Fibroblast of lung (primary cell): ENCODE data around the gene PTPN2. TPM values are rescaled to one million over a fixed set of nuclear protein-coding genes. Genes with fewer than 3 reads are reported as not detected.

Experiments used
- DNase-seq, 2 donors: peaks; one replicate each; pipeline versions ENCODE4 v3.0.0 to v3.0.0-alpha.2; 2010; ENCODE audit warnings: low read depth in 2 of 2
- H2AFZ ChIP-seq: 2 replicates; pipeline ENCODE4 v1.5.1; 2012; ENCODE audit warnings: low read length, control low read depth, inconsistent platforms
- H3K27ac ChIP-seq: 2 replicates; pipeline ENCODE4 v1.5.1; 2011; ENCODE audit warnings: low read length, control low read depth; ENCODE audit not compliant: insufficient read depth
- H3K27me3 ChIP-seq: 2 replicates; pipeline ENCODE4 v1.5.1; 2011; ENCODE audit warnings: mild to moderate bottlenecking, low read length; ENCODE audit not compliant: control insufficient read depth, insufficient read depth
- H3K36me3 ChIP-seq: 2 replicates; pipeline ENCODE4 v1.5.1; 2011; ENCODE audit warnings: low read length; ENCODE audit not compliant: control insufficient read depth, insufficient read depth
- H3K4me1 ChIP-seq: 2 replicates; pipeline ENCODE4 v1.5.1; 2011; ENCODE audit warnings: low read length; ENCODE audit not compliant: control insufficient read depth, insufficient read depth; ENCODE audit errors: extremely low read depth
- H3K4me2 ChIP-seq: 2 replicates; pipeline ENCODE4 v1.5.1; 2011; ENCODE audit warnings: low read length, control low read depth; ENCODE audit not compliant: insufficient read depth; ENCODE audit errors: extremely low read depth
- H3K4me3 ChIP-seq, 4 experiments: fragments of 200-600 bp in 1 of 4; sonication (generic) in 1 of 4; replicated peaks in 1 of 4; 2 replicates each; pipeline ENCODE4 v1.5.1; 2011 to 2016; ENCODE audit warnings: low read length in 4 of 4, low read depth in 3 of 4, mild to moderate bottlenecking in 3 of 4, control low read depth in 2 of 4, inconsistent platforms in 1 of 4, mixed read lengths in 1 of 4; ENCODE audit not compliant: insufficient read depth in 1 of 4; ENCODE audit errors: control extremely low read depth in 1 of 4
- H3K79me2 ChIP-seq: 2 replicates; pipeline ENCODE4 v1.5.1; 2012; ENCODE audit warnings: mild to moderate bottlenecking, low read length, inconsistent platforms; ENCODE audit not compliant: control insufficient read depth, insufficient read depth
- H3K9ac ChIP-seq: 2 replicates; pipeline ENCODE4 v1.5.1; 2011; ENCODE audit warnings: mild to moderate bottlenecking, low read length, control low read depth; ENCODE audit not compliant: insufficient read depth
- H3K9me3 ChIP-seq: 2 replicates; pipeline ENCODE4 v1.5.1; 2012; ENCODE audit warnings: low read depth, low read length; ENCODE audit not compliant: control insufficient read depth, insufficient read depth
- H4K20me1 ChIP-seq: 2 replicates; pipeline ENCODE4 v1.5.1; 2011; ENCODE audit warnings: low read length; ENCODE audit not compliant: control insufficient read depth, insufficient read depth; ENCODE audit errors: extremely low read depth
- EZH2 ChIP-seq: IDR thresholded peaks from 2 replicates; pipeline ENCODE4 v1.5.1; 2012; ENCODE audit warnings: low read length, control low read depth, mild to moderate bottlenecking; ENCODE audit errors: missing control alignments
- polyA plus RNA-seq, 2 donors: library from polyadenylated mRNA; depleted of rRNA in 1 of 2; stranded (reverse) in 1 of 2; unstranded in 1 of 2; fragments of >200 nt; gene quantifications; 2 replicates each; pipeline ENCODE4 v1.2.1, GENCODE V29; 2011 to 2012; ENCODE audit warnings: missing spikeins in 1 of 2
- total RNA-seq: library from RNA; depleted of rRNA; stranded (reverse); fragments of >200 nt; gene quantifications from 2 replicates; pipeline ENCODE4 v1.2.1, GENCODE V29; 2014
- TF ChIP-seq, protein P1 (sequence below), 2 donors: IDR thresholded peaks in 1 of 2; conservative IDR thresholded peaks in 1 of 2; 1 replicate in 1 of 2; 2 replicates in 1 of 2; pipeline ENCODE4 v1.5.1; 2011 to 2012; ENCODE audit warnings: low read length in 2 of 2, control low read depth in 1 of 2, inconsistent platforms in 1 of 2, low read depth in 1 of 2, mild to moderate bottlenecking in 1 of 2

Gene PTPN2
- total and polyA plus RNA-seq, 2 donors (not counting 1 experiment from before 2014, with no cell fraction given) = 23.6 to 23.7 TPM

DNA sequence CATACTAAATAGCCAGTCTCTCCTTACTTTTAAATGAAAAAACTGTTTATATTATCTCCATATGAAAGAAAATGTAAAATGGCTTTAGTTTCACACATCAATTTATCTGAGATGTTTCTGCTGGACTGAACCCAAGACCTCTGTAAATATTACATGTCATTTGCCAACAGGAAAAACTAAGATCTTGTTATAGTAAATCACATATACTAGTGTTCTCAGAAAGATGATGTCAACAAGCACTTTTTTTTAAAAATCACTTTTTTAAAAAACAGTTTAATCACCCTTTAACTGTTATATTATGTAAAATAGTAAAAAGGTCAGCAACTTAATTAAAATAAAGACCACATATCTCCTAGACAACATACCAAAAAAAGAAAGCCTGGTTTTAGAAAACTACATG, 46.3 kb downstream of the PTPN2 start:
- Histone ChIP-seq H3K27ac (peak overlapping the region; percentile 87), H3K4me1 (peaks cover 10% of the 10 kb centered on the region), H3K4me2 (peak overlapping the region; percentile 68), H2AFZ (no peak overlapping the region), H3K36me3 (no peaks in the 10 kb centered on the region), H3K27me3 (no peaks in the 10 kb centered on the region), H3K9me3 (no peaks in the 10 kb centered on the region), H4K20me1 (no peaks in the 10 kb centered on the region), H3K79me2 (peaks cover 3% of the 10 kb centered on the region), H3K4me3 (peak overlapping the region in 2 of 4 experiments; percentile 3 to 5), H3K9ac (no peak overlapping the region)
- peak; percentile 25 to 69 for DNase-seq
- TF ChIP-seq EZH2 = no peak
- TF ChIP-seq, protein P1, sequence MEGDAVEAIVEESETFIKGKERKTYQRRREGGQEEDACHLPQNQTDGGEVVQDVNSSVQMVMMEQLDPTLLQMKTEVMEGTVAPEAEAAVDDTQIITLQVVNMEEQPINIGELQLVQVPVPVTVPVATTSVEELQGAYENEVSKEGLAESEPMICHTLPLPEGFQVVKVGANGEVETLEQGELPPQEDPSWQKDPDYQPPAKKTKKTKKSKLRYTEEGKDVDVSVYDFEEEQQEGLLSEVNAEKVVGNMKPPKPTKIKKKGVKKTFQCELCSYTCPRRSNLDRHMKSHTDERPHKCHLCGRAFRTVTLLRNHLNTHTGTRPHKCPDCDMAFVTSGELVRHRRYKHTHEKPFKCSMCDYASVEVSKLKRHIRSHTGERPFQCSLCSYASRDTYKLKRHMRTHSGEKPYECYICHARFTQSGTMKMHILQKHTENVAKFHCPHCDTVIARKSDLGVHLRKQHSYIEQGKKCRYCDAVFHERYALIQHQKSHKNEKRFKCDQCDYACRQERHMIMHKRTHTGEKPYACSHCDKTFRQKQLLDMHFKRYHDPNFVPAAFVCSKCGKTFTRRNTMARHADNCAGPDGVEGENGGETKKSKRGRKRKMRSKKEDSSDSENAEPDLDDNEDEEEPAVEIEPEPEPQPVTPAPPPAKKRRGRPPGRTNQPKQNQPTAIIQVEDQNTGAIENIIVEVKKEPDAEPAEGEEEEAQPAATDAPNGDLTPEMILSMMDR (conservative IDR thresholded peaks at IDR 0.05 in 1 of 2, IDR thresholded peaks at IDR 0.05 in 1 of 2; ENCODE audit: low read depth in 1 of 2, low read length in 2 of 2) = no peak

DNA sequence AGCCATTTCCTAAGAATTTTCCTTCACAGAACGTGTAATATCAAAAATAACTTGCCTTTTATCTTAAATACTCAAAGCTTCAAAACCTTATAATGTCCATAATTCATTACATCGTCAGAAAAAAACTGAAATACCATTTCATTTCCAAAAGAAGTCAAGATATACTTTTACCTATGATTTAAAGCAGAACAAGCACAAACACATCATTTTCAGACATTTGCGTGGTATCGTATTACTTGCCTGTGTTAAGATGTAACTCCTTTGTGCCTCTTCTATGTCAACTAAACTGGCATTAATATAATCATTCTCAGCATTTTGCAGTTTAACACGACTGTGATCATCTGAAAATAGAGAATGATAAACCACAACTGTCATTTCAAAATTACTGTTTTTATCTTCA, 47.5 kb downstream of the PTPN2 start:
- DNase-seq = no peak
- peaks cover 1% of the 10 kb centered on the region for H3K79me2 ChIP-seq
- H3K27ac ChIP-seq = no peak overlapping the region

DNA sequence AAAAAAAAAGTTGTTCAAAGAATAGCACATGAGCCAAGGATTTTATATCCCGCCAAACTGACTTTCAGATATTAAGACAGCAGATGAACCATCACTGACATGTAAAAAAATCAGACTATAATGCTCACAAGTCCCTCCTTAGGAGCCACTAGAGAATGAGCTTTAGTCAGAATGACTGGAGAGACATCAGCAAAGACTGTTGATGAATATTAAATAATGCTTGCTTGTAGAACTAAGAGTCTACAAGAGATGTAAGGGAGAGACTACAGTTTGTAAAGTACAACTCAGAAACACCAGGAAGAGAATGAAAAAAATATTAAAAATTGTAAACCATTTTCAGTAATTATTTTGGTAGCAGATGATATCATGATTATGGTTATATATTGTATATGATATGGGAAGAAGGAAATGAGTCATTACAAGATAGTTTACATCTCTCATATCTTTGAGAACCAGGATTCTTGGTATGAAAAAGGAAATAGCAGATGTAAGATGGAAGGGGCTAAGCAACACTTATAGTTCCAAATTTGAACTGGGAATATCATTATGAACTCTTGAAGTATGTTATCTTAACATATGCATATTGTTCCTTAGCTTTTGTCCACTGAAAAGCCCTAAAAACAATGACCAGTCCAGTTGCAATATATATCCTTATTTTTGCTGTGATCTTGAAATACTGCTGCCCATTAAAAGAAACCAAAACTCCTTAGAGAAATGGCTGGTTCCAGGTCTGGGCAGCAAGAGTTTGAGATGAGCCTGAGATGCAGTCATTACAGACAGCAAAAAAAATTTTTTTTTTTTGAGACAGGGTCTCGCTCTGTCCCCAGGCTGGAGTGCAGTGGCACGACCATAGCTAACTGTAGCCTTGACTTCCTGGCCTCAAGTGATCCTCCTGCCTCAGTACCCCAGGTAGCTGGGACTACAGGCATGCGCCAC, 55.7 kb downstream of the PTPN2 start:
- H3K27me3 ChIP-seq = no peaks in the 10 kb centered on the region
- H3K9me3 ChIP-seq = no peaks in the 10 kb centered on the region
- TF ChIP-seq, protein P1 (conservative IDR thresholded peaks at IDR 0.05 in 1 of 2, IDR thresholded peaks at IDR 0.05 in 1 of 2; ENCODE audit: low read depth in 1 of 2, low read length in 2 of 2) = no peak
- H3K79me2 ChIP-seq = no peaks in the 10 kb centered on the region
- no peak for DNase-seq
- peaks cover 1% of the 10 kb centered on the region for H3K36me3 ChIP-seq
- H3K9ac ChIP-seq = no peak overlapping the region
- no peak overlapping the region for H3K4me2 ChIP-seq
- H3K27ac ChIP-seq = no peak overlapping the region
- H2AFZ ChIP-seq = no peak overlapping the region
- no peaks in the 10 kb centered on the region for H4K20me1 ChIP-seq
- no peak overlapping the region for H3K4me3 ChIP-seq
- no peaks in the 10 kb centered on the region for H3K4me1 ChIP-seq

More for the DNA sequence above, 47.5 kb downstream of the PTPN2 start:
- Histone ChIP-seq H3K4me1 (peaks cover 10% of the 10 kb centered on the region), H3K4me2 (no peak overlapping the region), H3K4me3 (no peak overlapping the region), H2AFZ (no peak overlapping the region), H3K9ac (no peak overlapping the region), H3K36me3 (peaks cover 1% of the 10 kb centered on the region), H4K20me1 (no peaks in the 10 kb centered on the region), H3K9me3 (no peaks in the 10 kb centered on the region), H3K27me3 (no peaks in the 10 kb centered on the region)
- no peak for TF ChIP-seq EZH2
- TF ChIP-seq, protein P1 (conservative IDR thresholded peaks at IDR 0.05 in 1 of 2, IDR thresholded peaks at IDR 0.05 in 1 of 2; ENCODE audit: low read depth in 1 of 2, low read length in 2 of 2) = no peak
